Cardiac muscle cell (in vitro differentiated cells and primary cell): ENCODE results near the gene ABHD8. TPM values are rescaled to one million over a fixed set of nuclear protein-coding genes. Genes with fewer than 3 reads are reported as not detected.

ENCODE experiments used
- DNase-seq, 2 donors: peaks; one replicate each; pipeline versions ENCODE4 v3.0.0 to v3.0.0-alpha.2; 2010 to 2017; ENCODE audit warnings: low read depth in 1 of 2, low spot score in 1 of 2
- H3K27ac ChIP-seq: fragments of 200-600 bp; sonication (generic); 2 replicates; pipeline ENCODE4 v1.5.1; 2016
- H3K27me3 ChIP-seq: fragments of 200-600 bp; sonication (generic); 2 replicates; pipeline ENCODE4 v1.6.0; 2016; ENCODE audit warnings: control low read depth
- H3K36me3 ChIP-seq: fragments of 200-600 bp; sonication (generic); 2 replicates; pipeline ENCODE4 v1.5.1; 2016; ENCODE audit warnings: control low read depth
- H3K4me1 ChIP-seq: fragments of 200-600 bp; sonication (generic); 2 replicates; pipeline ENCODE4 v1.8.1; 2017; ENCODE audit warnings: low read depth, mild to moderate bottlenecking, mixed run types
- H3K4me3 ChIP-seq: fragments of 200-600 bp; sonication (generic); 2 replicates; pipeline ENCODE4 v1.5.1; 2016; ENCODE audit warnings: mild to moderate bottlenecking
- H3K9me3 ChIP-seq: fragments of 200-600 bp; sonication (generic); 2 replicates; pipeline ENCODE4 v1.5.1; 2017; ENCODE audit warnings: low read depth, mild to moderate bottlenecking, control low read depth
- CTCF ChIP-seq: IDR thresholded peaks from 2 replicates; pipeline ENCODE4 v1.5.1; 2012; ENCODE audit warnings: low read depth, mild to moderate bottlenecking, low read length
- polyA plus RNA-seq: library from polyadenylated mRNA; unstranded; fragments of >200 nt; fragmentation: Nextera tagmentation; extraction: Ambion mirVana; gene quantifications from 2 replicates; pipeline ENCODE4 v1.2.1, GENCODE V29; 2016
- total RNA-seq: library from RNA; depleted of rRNA; stranded (reverse); fragments of >200 nt; gene quantifications from 2 replicates; pipeline ENCODE4 v1.2.3, GENCODE V29; 2016

ABHD8 gene
- total and polyA plus RNA-seq, 2 experiments from 2014 or later, result 38.1 to 50.6 TPM

GRCh38 chr19:17305517-17306284 lies 2.5 kb upstream of the ABHD8 start, which contains the start of gene MRPL34:
MRPL34 (plus strand) TSS chr19:17305872; CDS start chr19:17305893, 21 bp downstream.
- Histone ChIP-seq H3K36me3 (no peaks in the 10 kb centered on the region), H3K9me3 (no peaks in the 10 kb centered on the region), H3K4me3 (peak within 1 kb of the TSS; percentile 47), H3K4me1 (peaks cover 11% of the 10 kb centered on the region), H3K27ac (peak within 1 kb of the TSS; percentile 81), H3K27me3 (no peaks in the 10 kb centered on the region)
- peak; percentile 98 to 99 for DNase-seq
- peak; percentile 72 for TF ChIP-seq CTCF

DNA sequence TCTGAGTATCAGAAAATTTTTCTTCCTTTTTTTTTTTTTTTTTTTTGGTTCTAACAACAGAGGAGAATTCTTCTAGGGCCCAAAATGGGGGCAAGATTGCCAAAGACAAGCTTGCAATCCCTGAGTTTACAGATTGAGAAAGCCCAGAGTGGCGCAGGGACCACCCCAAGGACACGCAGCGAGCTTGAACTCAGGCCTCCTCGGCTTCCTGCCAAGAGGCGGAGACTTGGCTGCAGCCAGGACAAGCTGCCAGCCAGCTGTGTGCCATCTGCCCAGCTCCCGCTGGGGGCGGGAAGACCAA lies 1.9 kb upstream of the ABHD8 start:
- Histone ChIP-seq H3K4me3 (no peak overlapping the region), H3K27me3 (no peaks in the 10 kb centered on the region), H3K27ac (no peak overlapping the region), H3K4me1 (peaks cover 7% of the 10 kb centered on the region), H3K36me3 (no peaks in the 10 kb centered on the region), H3K9me3 (no peaks in the 10 kb centered on the region)
- no peak for DNase-seq
- no peak for TF ChIP-seq CTCF

DNA sequence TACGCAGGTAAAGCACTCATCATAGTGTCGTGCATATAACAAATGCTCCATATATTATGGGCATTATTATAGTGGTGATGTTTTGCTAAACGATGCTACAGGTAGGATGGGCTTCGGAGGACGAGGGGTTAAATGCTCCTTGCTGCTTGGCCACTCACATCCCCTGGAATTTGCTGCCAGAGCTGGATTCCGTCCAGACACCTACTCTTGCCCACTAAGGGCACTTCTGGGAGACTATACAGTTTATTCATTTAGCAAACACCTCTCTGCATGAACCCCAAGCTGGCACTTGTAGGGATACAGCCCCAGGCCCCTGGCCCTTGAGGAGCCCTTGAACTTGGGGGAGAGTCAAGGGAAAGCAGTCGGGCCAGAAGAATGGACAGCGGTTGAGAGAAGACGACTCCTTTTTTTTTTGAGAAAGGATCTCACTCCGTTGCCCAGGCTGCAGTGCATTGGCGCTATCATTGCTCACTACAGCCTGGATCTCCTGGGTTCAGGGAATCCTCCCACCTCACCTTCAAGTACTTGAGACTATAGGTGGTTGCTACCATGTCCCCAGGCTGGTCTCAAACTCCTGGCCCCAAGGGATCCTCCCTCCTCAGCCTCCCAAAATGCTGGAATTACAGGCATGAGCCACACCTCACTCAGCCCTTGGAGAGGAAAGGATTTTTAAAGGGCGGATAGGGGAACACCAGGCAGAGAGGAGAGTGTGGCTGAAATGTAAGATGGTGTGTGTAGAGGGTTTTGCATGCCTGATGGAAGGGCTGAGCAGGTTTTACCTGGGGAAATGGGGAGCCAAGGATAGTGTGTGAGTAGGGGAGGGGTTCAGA lies 1.4 kb upstream of the ABHD8 start:
- Histone ChIP-seq H3K36me3 (no peaks in the 10 kb centered on the region), H3K9me3 (no peaks in the 10 kb centered on the region), H3K4me3 (no peak overlapping the region), H3K27ac (no peak overlapping the region), H3K27me3 (no peaks in the 10 kb centered on the region), H3K4me1 (peaks cover 6% of the 10 kb centered on the region)
- TF ChIP-seq CTCF, result no peak
- DNase-seq, result no peak

DNA sequence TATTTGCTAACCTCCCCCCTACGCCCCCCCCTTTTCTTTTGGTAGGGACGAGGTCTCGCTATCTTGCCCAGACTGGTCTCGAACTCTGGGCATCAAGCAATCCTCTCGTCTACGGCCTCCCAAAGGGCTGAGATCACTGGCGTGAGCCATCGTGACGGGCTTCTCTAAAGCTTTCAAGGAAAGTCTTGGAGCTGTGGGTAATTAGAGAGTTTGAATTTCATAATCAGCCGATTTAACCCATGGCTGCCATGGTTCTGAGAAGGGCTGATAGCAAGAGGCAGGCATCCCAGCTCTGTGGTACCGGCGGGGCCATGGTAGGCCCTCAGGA lies 679 bp upstream of the ABHD8 start:
- H3K4me3 ChIP-seq, result no peak overlapping the region
- DNase-seq, result no peak
- no peak for TF ChIP-seq CTCF
- H3K4me1 ChIP-seq, result peaks cover 6% of the 10 kb centered on the region
- H3K27me3 ChIP-seq, result no peaks in the 10 kb centered on the region
- no peak overlapping the region for H3K27ac ChIP-seq
- no peaks in the 10 kb centered on the region for H3K36me3 ChIP-seq
- no peaks in the 10 kb centered on the region for H3K9me3 ChIP-seq

DNA sequence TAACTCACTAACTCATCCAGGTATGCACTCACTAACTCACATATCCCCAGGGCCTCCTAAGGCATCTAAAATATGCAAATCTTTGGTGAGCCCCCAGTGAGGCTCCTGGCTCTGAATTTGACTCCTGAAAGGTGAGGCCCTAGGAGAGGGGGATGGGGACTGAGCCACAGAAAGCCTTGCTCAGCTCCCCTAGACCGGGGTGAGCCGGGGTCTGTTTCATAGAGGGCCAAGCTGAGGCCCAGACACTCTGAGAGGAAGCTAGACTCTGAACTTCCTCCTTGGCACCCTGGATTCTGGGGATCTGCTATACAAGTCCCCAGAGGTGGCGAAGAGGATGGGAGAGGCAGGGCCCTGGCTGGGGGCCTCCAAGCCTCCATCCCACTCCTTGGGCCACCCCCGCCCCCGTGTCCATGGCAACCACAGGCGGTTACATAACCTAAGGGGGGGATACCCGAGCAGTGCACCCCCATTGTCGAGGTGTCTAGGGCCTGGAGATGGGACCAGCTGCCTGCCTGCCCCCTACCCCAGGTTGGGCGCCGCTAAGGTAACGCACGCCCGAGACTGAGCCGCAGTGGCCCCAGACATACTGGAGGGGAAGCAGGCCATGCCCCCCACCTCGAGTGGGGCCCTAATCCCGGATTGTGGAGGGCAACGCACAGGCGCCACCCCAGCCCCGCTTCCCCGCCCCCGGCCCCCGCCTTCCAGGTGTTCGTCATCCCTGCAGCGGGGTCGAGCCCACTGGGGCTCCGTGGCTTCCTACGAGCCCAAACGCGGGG lies 646 bp downstream of the ABHD8 start:
- H3K27ac ChIP-seq, result peak overlapping the region; percentile 55
- no peaks in the 10 kb centered on the region for H3K27me3 ChIP-seq
- no peak for DNase-seq

More for the DNA sequence above, 646 bp downstream of the ABHD8 start:
- TF ChIP-seq CTCF, result no peak
- no peaks in the 10 kb centered on the region for H3K9me3 ChIP-seq
- peak overlapping the region; percentile 60 for H3K4me3 ChIP-seq
- no peaks in the 10 kb centered on the region for H3K36me3 ChIP-seq
- peaks cover 6% of the 10 kb centered on the region for H3K4me1 ChIP-seq
